Common myeloid progenitor, CD34-positive (primary cell): ENCODE results near the gene EGLN3.
"Not testable (repeated sequence)": the region's sequence is repeated elsewhere in the genome, so short reads cannot be mapped to it uniquely, and the experiment has no call there.

ENCODE experiments used
- CTCF ChIA-PET: fragments of 350-600 bp; sonication (Branson Sonifier 250); formaldehyde crosslinking; loops from one replicate; lab custom pipeline; 2021; ENCODE audit warnings: antibody characterized with exemption; lab: Charles Lee
- POLR2A ChIA-PET: fragments of 350-600 bp; sonication (Branson Sonifier 250); formaldehyde crosslinking; loops from one replicate; lab custom pipeline; 2021; ENCODE audit warnings: antibody characterized with exemption; lab: Charles Lee
- DNase-seq, 3 donors: peaks; one replicate each; pipeline versions ENCODE4 v3.0.0 to v3.0.0-alpha.2; 2013
- H3K27ac ChIP-seq, 2 experiments: 1 replicate in 1 of 2; 2 replicates in 1 of 2; pipeline ENCODE4 v1.7.0; 2013; ENCODE audit warnings: inconsistent platforms in 2 of 2, low read length in 2 of 2, mild to moderate bottlenecking in 2 of 2, low read depth in 1 of 2, moderate library complexity in 1 of 2; ENCODE audit not compliant: severe bottlenecking in 2 of 2, insufficient read depth in 1 of 2, poor library complexity in 1 of 2
- H3K27me3 ChIP-seq, 5 experiments: replicated peaks in 2 of 5; 1 replicate in 3 of 5; 2 replicates in 2 of 5; pipeline versions ENCODE4 v1.6.1 to v1.7.0; 2013; ENCODE audit warnings: low read length in 4 of 5, mild to moderate bottlenecking in 2 of 5, moderate library complexity in 2 of 5, inconsistent platforms in 1 of 5; ENCODE audit not compliant: insufficient read depth in 5 of 5, control insufficient read depth in 4 of 5
- H3K36me3 ChIP-seq, 4 experiments: 1 replicate in 2 of 4; 2 replicates in 2 of 4; pipeline versions ENCODE4 v1.6.1 to v1.7.0; 2013; ENCODE audit warnings: low read length in 3 of 4, control low read depth in 1 of 4, mild to moderate bottlenecking in 1 of 4; ENCODE audit not compliant: control insufficient read depth in 4 of 4, insufficient read depth in 4 of 4
- H3K4me1 ChIP-seq, 4 experiments: 1 replicate in 3 of 4; 2 replicates in 1 of 4; pipeline versions ENCODE4 v1.6.1 to v1.7.1; 2013; ENCODE audit warnings: low read length in 3 of 4, mild to moderate bottlenecking in 3 of 4, control low read depth in 1 of 4, inconsistent platforms in 1 of 4, moderate library complexity in 1 of 4; ENCODE audit not compliant: control insufficient read depth in 4 of 4, insufficient read depth in 4 of 4; ENCODE audit errors: control extremely low read depth in 1 of 4
- H3K4me3 ChIP-seq, 7 experiments: 1 replicate in 4 of 7; 2 replicates in 3 of 7; pipeline versions ENCODE4 v1.5.1 to v1.7.0; 2013; ENCODE audit warnings: mild to moderate bottlenecking in 7 of 7, low read length in 6 of 7, moderate library complexity in 6 of 7, inconsistent platforms in 2 of 7, low read depth in 2 of 7, control low read depth in 1 of 7; ENCODE audit not compliant: insufficient read depth in 4 of 7, control insufficient read depth in 1 of 7; ENCODE audit errors: extremely low read depth in 1 of 7
- H3K9me3 ChIP-seq, 5 experiments: 1 replicate in 4 of 5; 2 replicates in 1 of 5; pipeline versions ENCODE4 v1.6.1 to v1.7.1; 2013; ENCODE audit warnings: low read length in 4 of 5, mild to moderate bottlenecking in 2 of 5, inconsistent platforms in 1 of 5, low read depth in 1 of 5, moderate library complexity in 1 of 5; ENCODE audit not compliant: control insufficient read depth in 4 of 5, insufficient read depth in 2 of 5; ENCODE audit errors: control extremely low read depth in 1 of 5
- WGBS: methylation state at CpG from one replicate; pipeline ENCODE4 v1.1.5; 2013; ENCODE audit not compliant: insufficient coverage; 5-methylcytosine and 5-hydroxymethylcytosine counted together

The EGLN3 gene

DNA sequence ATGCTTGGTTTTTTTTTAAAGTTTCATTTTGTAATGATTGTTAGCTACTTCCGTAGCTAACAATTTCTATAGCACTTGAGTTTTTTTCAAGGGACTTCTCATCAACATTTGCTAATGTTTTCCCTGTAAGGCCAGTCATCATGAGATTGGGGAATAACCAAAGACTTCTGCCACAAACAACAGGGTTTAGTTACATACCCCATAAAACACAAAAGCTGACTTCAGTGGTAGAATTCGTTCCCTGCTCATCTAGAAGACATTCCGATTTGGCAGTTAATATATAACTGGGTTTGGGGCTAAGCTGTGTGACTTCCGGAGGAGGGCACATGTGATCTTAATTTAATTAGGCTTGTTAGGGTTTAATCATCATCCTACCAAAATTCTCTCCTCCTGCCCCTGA lies 22.9 kb downstream of the EGLN3 start:
- POLR2A ChIA-PET = interaction anchor here (1.9 kb wide), 1 partner anchor 9 kb away, joined by 4 read pairs; no protein-coding TSS in a partner anchor
- H3K4me1 ChIP-seq = peaks cover 0 to 17% (median 10%) of the 10 kb centered on the region in 4 experiments
- CTCF ChIA-PET = interaction anchor here (0.8 to 2.1 kb wide), 4 partner anchors 10 to 19 kb away, joined by 3 to 7 read pairs (median 4); no protein-coding TSS in a partner anchor
- H3K27me3 ChIP-seq = no peaks in the 10 kb centered on the region
- DNase-seq = no peak
- H3K36me3 ChIP-seq = peaks cover 0 to 27% (median 3%) of the 10 kb centered on the region in 4 experiments
- no peak overlapping the region for H3K27ac ChIP-seq
- H3K4me3 ChIP-seq = no peak overlapping the region
- H3K9me3 ChIP-seq = no peaks in the 10 kb centered on the region
- no CpG with 5 or more reads among the region's 4 CpGs for WGBS

DNA sequence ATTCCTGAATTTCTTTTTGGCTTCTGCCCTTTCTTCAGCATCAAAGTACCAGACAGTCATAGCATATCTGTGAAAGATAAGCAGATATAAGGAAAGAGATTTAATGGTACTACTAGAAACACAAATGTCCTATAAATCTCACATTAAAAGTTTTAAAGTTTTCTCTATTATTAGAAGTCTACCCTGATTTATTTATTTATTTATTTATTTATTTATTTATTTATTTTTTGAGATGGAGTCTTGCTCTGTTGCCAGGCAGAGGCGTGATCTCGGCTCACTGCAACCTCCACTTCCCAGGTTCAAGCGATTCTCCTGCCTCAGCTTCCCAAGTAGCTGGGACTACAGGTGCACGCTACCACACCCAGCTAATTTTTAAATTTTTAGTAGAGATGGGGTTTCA lies 23.9 kb downstream of the EGLN3 start:
- CTCF ChIA-PET = interaction anchor here (0.8 to 2.1 kb wide), 3 partner anchors 9 to 18 kb away, joined by 3 to 7 read pairs (median 5); no protein-coding TSS in a partner anchor
- POLR2A ChIA-PET, H3K27ac ChIP-seq, H3K9me3 ChIP-seq, H3K4me3 ChIP-seq, DNase-seq, H3K27me3 ChIP-seq: not testable (repeated sequence)
- H3K4me1 ChIP-seq = peaks cover 0 to 21% (median 12%) of the 10 kb centered on the region in 4 experiments
- 100% methylated on average over 2 of the region's 4 CpGs for WGBS
- H3K36me3 ChIP-seq = peaks cover 0 to 29% (median 3%) of the 10 kb centered on the region in 4 experiments

DNA sequence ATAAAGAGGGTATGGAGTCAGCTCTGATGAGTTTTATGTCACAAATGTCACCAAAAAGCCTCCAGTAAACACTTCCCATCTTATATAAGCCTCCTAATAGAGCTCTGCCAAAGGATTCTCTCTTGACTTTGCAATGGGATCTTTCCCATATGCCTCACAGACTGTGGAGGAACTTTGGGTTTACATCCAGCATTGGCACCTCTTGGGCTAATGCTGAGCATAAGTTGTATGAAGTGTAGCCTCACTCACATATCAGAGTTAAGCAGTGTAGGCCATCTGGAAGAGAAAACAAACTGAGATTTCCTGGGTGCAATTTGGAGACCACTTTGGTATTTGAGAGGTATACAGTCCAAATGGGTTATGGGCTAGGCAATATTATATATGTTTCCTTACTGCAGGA lies 24.9 kb downstream of the EGLN3 start:
- Histone ChIP-seq H3K9me3 (no peaks in the 10 kb centered on the region), H3K4me1 (peaks cover 0 to 26% (median 13%) of the 10 kb centered on the region in 4 experiments), H3K27me3 (no peaks in the 10 kb centered on the region), H3K4me3 (no peak overlapping the region), H3K36me3 (peaks cover 0 to 29% (median 4%) of the 10 kb centered on the region in 4 experiments), H3K27ac (no peak overlapping the region)
- ChIA-PET POLR2A (no interaction called here), CTCF (interaction anchor here (1.3 to 1.9 kb wide), 2 partner anchors 14 to 175 kb away, joined by 3 read pairs; no protein-coding TSS in a partner anchor)
- no peak for DNase-seq

DNA sequence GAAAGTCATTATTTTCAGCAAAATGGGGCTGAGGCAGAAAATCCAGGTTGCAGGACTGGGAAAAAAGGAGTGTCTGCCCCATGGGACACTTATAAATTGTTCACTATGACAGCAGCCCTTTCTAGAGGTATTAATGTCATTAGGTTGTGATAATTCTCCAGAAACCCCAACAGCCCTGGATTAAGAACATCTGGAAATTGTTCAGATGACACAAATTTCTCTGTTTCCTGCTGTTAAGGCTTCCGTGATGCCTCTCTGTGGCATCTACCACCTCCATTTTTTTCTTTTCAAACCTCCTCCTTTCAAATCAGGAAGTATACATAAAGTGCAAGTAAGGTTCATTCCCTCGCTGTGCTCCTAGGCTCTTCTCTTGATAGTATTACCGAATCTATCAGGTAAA lies 25.6 kb downstream of the EGLN3 start:
- DNase-seq = peak in 2 of 3 donors; percentile 76 to 86
- H3K27me3 ChIP-seq = no peaks in the 10 kb centered on the region
- peaks cover 0 to 26% (median 13%) of the 10 kb centered on the region in 4 experiments for H3K4me1 ChIP-seq
- peak overlapping the region in 1 of 7 experiments; percentile 16 for H3K4me3 ChIP-seq
- no peak overlapping the region for H3K27ac ChIP-seq
- 83% methylated on average over 1 of the region's 3 CpGs for WGBS
- no peaks in the 10 kb centered on the region for H3K9me3 ChIP-seq
- ChIA-PET POLR2A (no interaction called here), CTCF (interaction anchor here (0.6 to 1.9 kb wide), 6 partner anchors 13 to 458 kb away, joined by 3 to 4 read pairs (median 4); no protein-coding TSS in a partner anchor)
- peaks cover 0 to 26% (median 4%) of the 10 kb centered on the region in 4 experiments for H3K36me3 ChIP-seq

DNA sequence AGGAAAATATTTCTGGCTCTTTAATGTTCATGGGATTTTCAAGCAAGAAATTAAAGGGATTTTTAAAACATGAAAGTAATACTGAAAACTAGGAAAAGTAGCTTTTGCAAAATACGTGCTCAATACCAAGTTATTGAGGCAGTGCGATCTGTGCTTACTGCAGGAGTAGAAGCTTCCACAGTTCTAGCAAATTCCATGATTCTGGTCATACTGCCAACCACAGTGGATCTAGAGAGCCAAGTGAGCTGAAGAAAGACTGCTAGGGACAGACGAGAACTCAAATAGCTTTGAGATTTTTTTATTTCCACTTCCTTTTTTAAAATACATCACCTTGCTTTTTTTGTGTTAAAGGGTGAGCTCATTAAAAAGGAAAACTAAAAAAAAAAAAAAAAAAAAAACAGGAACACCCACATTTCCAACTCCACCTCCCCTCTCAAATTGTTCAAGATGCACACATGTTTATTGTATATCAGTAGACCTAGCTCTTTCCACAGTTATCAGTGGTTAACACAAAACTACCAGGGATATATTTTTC lies 26.2 kb downstream of the EGLN3 start:
- H3K4me3 ChIP-seq = peak overlapping the region in 2 of 7 experiments; percentile 16 to 23
- ChIA-PET POLR2A (interaction anchor here (0.7 kb wide), 1 partner anchor 15 kb away, joined by 5 read pairs; no protein-coding TSS in a partner anchor), CTCF (interaction anchor here (0.6 to 1.9 kb wide), 5 partner anchors 21 to 457 kb away, joined by 3 to 4 read pairs (median 4); no protein-coding TSS in a partner anchor)
- H3K9me3 ChIP-seq = no peaks in the 10 kb centered on the region
- WGBS = 90% methylated on average over 2 of the region's 3 CpGs
- peaks cover 0 to 25% (median 4%) of the 10 kb centered on the region in 4 experiments for H3K36me3 ChIP-seq
- no peaks in the 10 kb centered on the region for H3K27me3 ChIP-seq
- H3K4me1 ChIP-seq = peaks cover 0 to 26% (median 13%) of the 10 kb centered on the region in 4 experiments
- peak in 2 of 3 donors; percentile 64 to 73 for DNase-seq
- no peak overlapping the region for H3K27ac ChIP-seq

DNA sequence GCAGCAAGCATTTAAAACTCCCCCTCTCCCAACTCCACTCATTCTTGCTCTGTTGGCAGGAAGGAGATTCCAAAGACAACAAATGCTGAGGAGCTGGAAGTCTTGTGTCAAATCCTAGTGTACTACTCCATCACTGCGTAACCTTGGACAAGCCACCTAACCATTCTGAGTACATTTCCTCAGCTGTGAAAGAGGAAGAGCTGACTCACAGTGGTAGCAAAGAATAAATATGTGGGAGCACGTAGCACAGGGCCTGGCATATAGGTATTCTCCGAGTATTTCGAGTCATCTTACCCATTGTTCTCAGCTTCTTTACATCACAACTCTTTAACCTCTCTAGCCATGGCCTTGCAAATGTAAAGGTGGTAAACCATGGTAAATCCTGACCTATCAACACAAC lies 28.7 kb downstream of the EGLN3 start:
- POLR2A ChIA-PET = no interaction called here

DNA sequence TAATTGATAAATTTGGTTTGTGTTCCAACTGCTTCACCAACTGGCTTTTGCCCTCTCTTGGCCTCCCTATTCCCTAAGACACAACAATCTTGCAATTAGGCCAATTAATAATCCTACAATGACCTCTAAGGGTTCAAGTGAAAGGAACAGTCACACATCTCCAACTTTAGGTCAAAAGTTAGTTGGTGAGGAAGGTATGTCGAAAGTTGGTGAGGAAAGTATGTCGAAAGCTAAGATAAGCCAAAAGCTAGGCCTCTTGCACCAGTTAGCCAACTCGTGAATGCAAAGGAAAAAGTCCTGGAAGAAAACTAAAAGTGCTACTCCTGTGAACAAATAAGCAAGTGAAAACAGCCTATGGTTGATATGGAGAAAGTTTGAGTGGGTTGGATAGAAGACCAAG lies 32.6 kb downstream of the EGLN3 start:
- H3K4me3 ChIP-seq = no peak overlapping the region
- no peak for DNase-seq
- WGBS = 100% methylated on average over 2 of the region's 3 CpGs
- H3K9me3 ChIP-seq = no peaks in the 10 kb centered on the region
- CTCF ChIA-PET = interaction anchor here (0.6 to 1.5 kb wide), 6 partner anchors 9 to 68 kb away, joined by 3 to 5 read pairs (median 4); no protein-coding TSS in a partner anchor
- H3K4me1 ChIP-seq = peaks cover 2 to 57% (median 45%) of the 10 kb centered on the region in 4 experiments
- peaks cover 0 to 2% (median under 1%) of the 10 kb centered on the region in 4 experiments for H3K36me3 ChIP-seq
- no peaks in the 10 kb centered on the region for H3K27me3 ChIP-seq
- H3K27ac ChIP-seq = peak overlapping the region in 1 of 2 experiments; percentile 79
- POLR2A ChIA-PET = no interaction called here

More for the DNA sequence above, 28.7 kb downstream of the EGLN3 start:
- 40% methylated on average over 1 of the region's 4 CpGs for WGBS
- Histone ChIP-seq H3K36me3 (peaks cover 0 to 9% (median under 1%) of the 10 kb centered on the region in 4 experiments), H3K4me1 (peaks cover 6 to 40% (median 21%) of the 10 kb centered on the region in 4 experiments), H3K4me3 (no peak overlapping the region), H3K27ac (no peak overlapping the region), H3K27me3 (no peaks in the 10 kb centered on the region), H3K9me3 (no peaks in the 10 kb centered on the region)
- CTCF ChIA-PET = interaction anchor here (1.2 to 2.0 kb wide), 2 partner anchors 21 to 73 kb away, joined by 3 to 6 read pairs; no protein-coding TSS in a partner anchor
- peak in 1 of 3 donors; percentile 46 for DNase-seq
